ENCODE results near the gene LRTM2.

LRTM2 gene

DNA sequence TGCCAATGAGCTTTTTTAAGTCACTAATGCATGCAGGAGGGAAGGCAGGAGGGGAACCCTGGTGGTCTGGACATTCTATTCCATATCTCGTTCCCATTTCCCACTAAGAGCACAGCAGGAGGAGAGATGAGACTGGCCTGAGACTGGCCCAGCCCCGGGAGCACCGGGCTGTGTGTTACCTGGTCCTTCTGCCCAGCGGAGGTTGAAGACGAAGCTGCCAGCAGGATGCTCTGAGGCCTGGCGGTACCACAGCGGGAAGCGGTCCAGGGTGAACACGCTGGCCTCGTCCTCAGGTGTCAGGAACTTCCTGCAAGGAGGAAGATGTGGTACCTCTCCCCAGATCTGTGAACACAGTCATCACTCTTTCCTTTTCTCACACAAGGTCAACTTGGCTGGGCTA, 23.9 kb downstream of the LRTM2 start:
- DNase-seq: no peak

GRCh38 chr12:1844661-1845409, 24.5 kb downstream of the LRTM2 start:
- no peak for DNase-seq

DNA sequence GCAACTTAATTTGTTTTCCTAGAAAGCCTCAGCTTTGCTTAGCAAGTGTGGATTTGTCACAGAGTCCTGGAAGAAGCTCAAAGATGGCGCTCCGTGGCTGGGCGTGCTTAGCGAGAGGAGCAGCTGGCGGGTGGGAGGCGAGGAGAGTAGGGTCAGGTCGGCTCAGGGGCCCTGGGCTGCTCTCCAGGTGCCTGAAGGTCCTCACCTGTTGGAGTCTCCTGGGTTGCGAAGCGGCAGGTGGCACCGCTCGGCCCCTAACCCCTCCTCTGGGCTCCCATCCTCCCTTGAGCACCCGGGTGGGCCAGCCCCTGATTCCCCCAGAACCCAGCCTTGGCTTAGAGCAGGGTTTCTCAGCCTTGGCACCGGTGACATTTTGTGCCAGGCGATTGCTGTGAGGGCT, 25.1 kb downstream of the LRTM2 start:
- DNase-seq: no peak

DNA sequence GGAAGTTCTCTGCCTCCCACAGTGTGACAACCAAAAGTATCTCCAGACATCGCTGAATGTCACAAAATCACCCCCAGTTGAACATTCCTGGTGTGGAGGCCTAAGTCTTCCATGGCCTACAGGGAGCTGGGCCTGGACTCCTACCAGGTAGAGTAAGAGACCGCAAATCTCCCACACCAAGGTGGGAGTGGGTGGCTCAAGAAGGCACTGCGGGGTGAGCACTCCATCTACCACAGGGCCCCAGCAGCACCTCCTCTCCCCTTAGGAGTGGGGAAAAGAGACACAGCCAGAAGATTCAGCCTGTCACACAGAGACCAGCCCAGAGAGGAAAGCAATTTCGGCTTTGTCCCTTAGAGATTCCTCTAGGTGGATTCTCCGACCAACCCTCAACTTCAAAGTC, 25.5 kb downstream of the LRTM2 start:
- DNase-seq: no peak

GRCh38 chr12:1846421-1847405, 26.3 kb downstream of the LRTM2 start:
- no peak for DNase-seq

GRCh38 chr12:1847411-1847810, 27.0 kb downstream of the LRTM2 start:
- no peak for DNase-seq

DNA sequence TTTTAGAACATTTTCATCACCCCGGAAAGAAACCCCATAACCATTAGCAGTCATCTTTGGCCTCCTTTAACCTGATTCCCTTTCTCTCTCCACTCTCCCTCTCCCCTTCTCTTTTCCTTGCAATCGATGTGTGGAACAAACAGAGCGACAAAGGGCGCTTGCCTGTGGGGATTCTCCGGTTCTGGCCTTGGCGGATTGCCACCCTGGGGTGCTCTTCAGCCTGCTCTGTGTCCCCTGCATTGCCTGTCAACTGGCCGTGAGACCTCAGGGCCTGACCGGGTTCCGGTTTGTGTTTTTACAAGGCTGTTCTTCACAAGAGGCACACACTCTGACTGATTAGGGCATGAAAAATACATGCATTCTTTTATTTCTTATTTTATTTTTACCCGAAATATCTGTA, 27.8 kb downstream of the LRTM2 start:
- no peak for DNase-seq

DNA sequence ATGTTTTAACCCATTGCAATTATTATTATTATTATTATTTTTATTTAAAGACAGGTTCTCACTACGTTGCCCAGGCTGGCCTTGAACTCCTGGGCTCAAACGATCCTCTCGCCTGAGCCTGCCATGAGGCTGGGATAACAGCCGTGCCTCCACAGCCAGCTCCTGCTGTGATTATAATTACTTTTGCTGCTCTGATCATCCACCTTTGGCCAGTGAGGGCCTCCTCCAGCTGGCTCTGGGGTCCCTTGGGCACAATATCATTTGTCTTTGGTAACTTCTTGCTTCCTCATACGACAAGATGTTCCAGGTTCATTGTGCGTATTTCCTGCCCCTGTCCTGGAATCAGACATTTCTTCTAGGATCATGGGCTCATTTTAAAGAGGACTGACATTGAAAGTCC, 28.4 kb downstream of the LRTM2 start:
- DNase-seq: peak in 1 of 2 experiments; percentile 12

GRCh38 chr12:1851151-1851701, 30.9 kb downstream of the LRTM2 start:
- DNase-seq: no peak

DNA sequence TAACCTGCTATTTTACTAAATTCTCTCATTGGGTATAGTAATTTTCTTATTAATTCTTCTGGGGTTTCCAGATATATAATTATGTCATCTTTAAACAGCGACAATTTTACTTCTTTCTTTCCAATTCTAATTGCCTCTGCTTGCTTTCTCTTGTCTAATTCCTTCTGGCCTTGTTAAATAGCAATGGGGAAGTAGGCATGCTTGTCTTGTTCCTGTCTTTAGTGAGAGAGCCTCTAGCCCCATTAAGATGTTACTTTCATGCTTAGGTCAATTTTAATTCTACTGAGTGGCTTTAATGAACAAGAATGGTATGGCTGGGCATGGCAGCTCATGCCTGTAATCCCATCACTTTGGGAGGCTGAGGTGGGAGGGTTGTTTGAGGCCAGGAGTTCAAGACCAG, 31.7 kb downstream of the LRTM2 start:
- no peak for DNase-seq

DNA sequence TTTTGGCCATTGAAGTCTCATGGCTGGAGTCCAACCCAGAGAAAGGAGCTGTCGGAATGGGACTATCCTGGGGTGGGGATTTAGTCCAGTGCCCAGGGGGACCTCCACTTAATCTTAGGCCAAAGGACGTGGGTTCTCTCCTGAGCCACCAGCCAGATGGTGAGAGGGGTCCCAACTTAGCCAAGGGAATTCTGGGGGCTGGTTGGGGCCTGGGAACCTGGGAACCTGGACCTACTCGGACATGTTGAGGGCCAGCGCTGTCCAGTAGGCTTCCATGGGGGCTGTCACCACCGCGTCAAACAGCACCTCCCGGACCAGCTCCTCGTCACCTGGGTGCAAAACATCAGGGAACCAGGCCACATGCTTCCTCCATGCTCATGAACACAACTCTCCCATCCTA, 33.4 kb downstream of the LRTM2 start:
- DNase-seq: no peak

DNA sequence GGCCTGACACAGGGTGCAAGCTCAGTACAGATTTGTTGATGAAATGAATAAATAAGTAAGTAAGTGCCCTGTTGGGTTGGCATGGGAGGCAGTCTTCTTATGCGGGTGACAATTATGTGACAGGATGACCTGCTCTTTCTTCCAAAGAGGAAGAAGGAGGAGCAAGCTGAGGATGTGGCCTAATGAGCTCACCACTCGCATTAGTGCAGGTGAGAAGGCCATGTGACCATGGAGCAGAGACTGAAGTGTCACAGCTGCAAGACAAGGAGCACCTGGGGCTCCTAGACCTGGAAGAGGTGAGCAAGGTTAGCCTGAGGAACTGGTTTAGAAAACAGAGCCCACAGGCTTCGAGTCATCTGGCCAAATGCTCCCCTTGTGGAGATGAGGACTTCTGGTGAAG, 34.9 kb downstream of the LRTM2 start:
- DNase-seq: no peak

- DNase-seq: no peak
Measured at GRCh38 chr12:1857086-1857485, 36.7 kb downstream of the LRTM2 start.

DNA sequence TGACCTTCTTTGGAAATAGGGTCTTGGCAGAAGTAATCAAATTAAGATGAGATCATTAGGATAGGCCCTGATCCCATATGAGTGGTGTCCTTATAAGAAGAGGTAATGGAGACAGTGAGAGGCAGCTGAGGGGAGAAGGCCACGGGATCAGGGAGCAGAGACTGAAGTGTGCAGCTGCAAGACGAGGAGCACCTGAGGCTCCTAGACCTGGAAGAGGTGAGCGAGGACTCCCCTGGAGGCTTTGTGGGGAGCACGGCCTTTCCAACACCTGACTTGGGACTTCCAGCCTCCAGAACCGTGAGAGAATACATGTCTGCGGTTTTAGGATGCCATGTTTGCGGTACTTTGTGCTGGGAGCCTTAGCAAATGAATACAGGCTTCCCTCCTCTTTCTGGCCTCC, 37.5 kb downstream of the LRTM2 start:
- DNase-seq: no peak

- DNase-seq: no peak
Measured at GRCh38 chr12:1858456-1858855, 38.1 kb downstream of the LRTM2 start.

- DNase-seq: no peak
Measured at GRCh38 chr12:1859643-1860042, 39.3 kb downstream of the LRTM2 start.

- no peak for DNase-seq
Measured at GRCh38 chr12:1862973-1863372, 42.6 kb downstream of the LRTM2 start.

DNA sequence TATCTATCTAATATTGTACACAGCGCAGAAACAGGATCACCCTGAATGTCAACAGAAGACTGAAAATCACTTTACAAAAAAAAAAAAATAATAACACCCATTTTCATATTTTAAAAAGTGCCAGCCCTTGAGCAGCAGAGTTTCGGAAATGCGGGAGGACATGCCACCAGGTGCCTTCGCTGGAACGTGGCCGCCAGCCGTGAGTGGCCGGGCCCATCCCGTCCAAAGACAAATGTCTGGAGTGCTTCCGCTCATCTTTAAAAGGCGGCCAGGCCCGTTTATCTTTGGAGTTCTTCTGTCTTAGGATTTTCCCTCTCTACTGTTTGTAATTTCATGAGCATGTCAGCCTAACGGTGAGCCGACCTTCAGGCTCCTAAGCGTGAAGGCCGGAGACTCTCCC, 43.5 kb downstream of the LRTM2 start:
- no peak for DNase-seq

- DNase-seq: no peak
Measured at GRCh38 chr12:1864456-1864855, 44.1 kb downstream of the LRTM2 start.

- DNase-seq: no peak
Measured at GRCh38 chr12:1864867-1865266, 44.5 kb downstream of the LRTM2 start.

DNA sequence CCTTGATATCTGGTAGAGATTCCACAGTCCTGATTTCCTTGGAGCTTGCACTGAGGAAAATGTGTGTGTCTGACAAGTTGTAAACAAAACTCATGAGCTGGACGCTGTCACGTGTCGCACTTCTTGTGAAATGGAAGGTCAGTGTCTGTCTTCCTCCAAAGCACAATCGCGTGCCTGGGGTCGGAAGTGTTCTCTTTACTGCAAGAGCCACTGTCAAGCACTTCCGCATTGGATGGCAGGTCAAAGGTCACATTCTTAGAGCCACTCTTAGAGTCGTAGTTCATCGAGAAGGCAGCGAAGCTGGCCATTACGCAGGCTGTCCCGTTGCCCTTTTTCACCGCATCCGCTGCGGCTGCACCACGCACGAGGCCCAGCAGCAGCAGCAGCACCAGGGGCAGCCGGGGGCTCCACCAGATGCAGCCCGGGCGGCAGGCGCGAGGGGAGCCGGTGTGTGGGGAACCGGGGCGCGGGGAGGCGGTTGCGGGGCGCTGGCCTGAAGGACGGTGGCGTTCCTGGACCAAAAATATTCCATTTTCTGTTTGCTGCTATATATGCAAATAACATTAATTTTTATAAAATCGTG, 45.0 kb downstream of the LRTM2 start:
- no peak for DNase-seq

DNA sequence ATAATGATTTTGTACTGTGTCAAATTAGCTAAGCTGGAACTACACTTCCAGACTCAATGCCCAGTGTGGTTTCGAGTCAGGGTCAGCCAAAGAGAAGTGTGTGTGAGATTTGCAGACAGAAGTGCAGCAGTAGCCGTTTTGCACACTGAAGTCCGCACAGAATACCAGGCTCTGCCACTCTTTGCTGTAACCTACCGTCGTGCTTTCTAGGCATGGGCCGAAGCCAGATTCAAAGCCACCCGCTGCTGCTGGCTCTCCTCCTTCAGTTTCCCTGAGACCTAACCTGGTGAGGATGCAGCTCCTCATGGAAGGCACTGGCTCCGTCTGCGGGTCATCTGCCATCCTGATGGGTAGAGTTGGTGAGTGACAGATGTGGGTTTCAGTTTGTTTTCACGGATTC, 48.8 kb downstream of the LRTM2 start:
- no peak for DNase-seq

DNA sequence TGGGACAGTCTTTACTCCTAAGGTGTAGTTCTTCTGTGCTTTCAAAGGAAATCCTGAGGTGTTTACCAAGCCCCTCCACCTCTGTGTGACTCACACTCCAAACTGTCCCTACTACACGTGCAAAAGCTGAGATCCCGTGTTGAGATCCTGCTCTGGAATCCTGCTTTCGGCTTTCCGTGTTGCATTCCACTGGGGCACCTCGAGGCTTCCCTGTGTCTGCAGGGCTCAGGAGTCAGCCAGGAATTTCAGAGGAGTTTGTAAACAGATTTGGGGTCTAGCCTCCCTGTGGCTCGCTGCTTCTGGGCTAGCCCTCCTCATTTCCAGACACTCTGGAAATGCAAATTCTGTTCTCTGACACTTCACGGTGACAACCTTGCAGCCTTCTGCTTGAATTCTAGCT, 49.7 kb downstream of the LRTM2 start:
- no peak for DNase-seq
